GM18499 (cell line): ENCODE results near the gene EWSR1.

Experiments
- ATAC-seq: cut with Tn5 transposase; IDR thresholded peaks from one replicate; pipeline ENCODE4 v1.9.1; 2021; ENCODE audit warnings: moderate number of reproducible peaks; ENCODE audit not compliant: insufficient read depth, unreplicated experiment

Gene EWSR1

GRCh38 chr22:29266564-29267461 lies 1.3 kb upstream of the EWSR1 start:
- ATAC-seq: no peak

- ATAC-seq: no peak
Measured at GRCh38 chr22:29267462-29267857, 608 bp upstream of the EWSR1 start.

- ATAC-seq: no peak
Measured at GRCh38 chr22:29268511-29269229, 602 bp downstream of the EWSR1 start.

GRCh38 chr22:29269230-29269604 lies 1.1 kb downstream of the EWSR1 start:
- no peak for ATAC-seq

- no peak for ATAC-seq
Measured at GRCh38 chr22:29269731-29270474, 1.8 kb downstream of the EWSR1 start.

- ATAC-seq: no peak
Measured at GRCh38 chr22:29270475-29271271, 2.6 kb downstream of the EWSR1 start.

GRCh38 chr22:29272624-29273023 lies 4.6 kb downstream of the EWSR1 start:
- ATAC-seq: no peak

GRCh38 chr22:29275167-29275566 lies 7.1 kb downstream of the EWSR1 start:
- ATAC-seq: no peak

- no peak for ATAC-seq
Measured at GRCh38 chr22:29275819-29276565, 7.9 kb downstream of the EWSR1 start.

GRCh38 chr22:29277927-29278326 lies 9.9 kb downstream of the EWSR1 start:
- no peak for ATAC-seq

GRCh38 chr22:29284196-29284595 lies 16.1 kb downstream of the EWSR1 start:
- no peak for ATAC-seq

- ATAC-seq: no peak
Measured at GRCh38 chr22:29288837-29289236, 20.8 kb downstream of the EWSR1 start.

- ATAC-seq: no peak
Measured at GRCh38 chr22:29290061-29290460, 22.0 kb downstream of the EWSR1 start.

- no peak for ATAC-seq
Measured at GRCh38 chr22:29291215-29291614, 23.1 kb downstream of the EWSR1 start.

- no peak for ATAC-seq
Measured at GRCh38 chr22:29292379-29292778, 24.3 kb downstream of the EWSR1 start.

- ATAC-seq: no peak
Measured at GRCh38 chr22:29298641-29299040, 30.6 kb downstream of the EWSR1 start.

GRCh38 chr22:29299136-29299900 lies 31.2 kb downstream of the EWSR1 start:
- ATAC-seq: no peak

GRCh38 chr22:29300467-29300806 lies 32.4 kb downstream of the EWSR1 start:
- no peak for ATAC-seq
